ENCODE results near the gene CHD2.
"Not testable (repeated sequence)": the region's sequence is repeated elsewhere in the genome, so short reads cannot be mapped to it uniquely, and the experiment has no call there.

The CHD2 gene

GRCh38 chr15:93059442-93059841 is 159.3 kb downstream of the CHD2 start:
- Histone ChIP-seq H3K9me2 (replicated peaks; ENCODE audit: control insufficient read depth, low read length) (no peaks in the 10 kb centered on the region), H3K4me2 (ENCODE audit: low read length) (no peak overlapping the region), H3K79me2 (ENCODE audit: control insufficient read depth, low read length) (no peaks in the 10 kb centered on the region), H3K36me3 (ENCODE audit: control insufficient read depth, low read length) (no peaks in the 10 kb centered on the region), H3K4me3 (ENCODE audit: low read length) (no peak overlapping the region), H4K20me1 (ENCODE audit: control insufficient read depth, insufficient read depth, low read depth, low read length) (no peaks in the 10 kb centered on the region), H3K9me3 (ENCODE audit: control insufficient read depth, insufficient read depth, low read length) (no peaks in the 10 kb centered on the region), H3K27ac (ENCODE audit: low read depth, low read length) (no peak overlapping the region), H3K27me3 (ENCODE audit: control insufficient read depth, low read length) (peaks cover 3% of the 10 kb centered on the region; the same call in 1 of the 2 replicates), H3K4me1 (ENCODE audit: control insufficient read depth, low read length) (no peaks in the 10 kb centered on the region), H3F3A (ENCODE audit: control insufficient read depth, insufficient read depth) (no peaks in the 10 kb centered on the region)
- TF ChIP-seq CTCF (IDR thresholded peaks at IDR 0.05; ENCODE audit: low read depth, low read length, poor library complexity, severe bottlenecking): no peak
- no peak for TF ChIP-seq EZH2phosphoT487 (IDR thresholded peaks at IDR 0.05; ENCODE audit: borderline replicate concordance, low read length)

- no peak overlapping the region for H3K4me2 ChIP-seq (ENCODE audit: low read length)
- no peak overlapping the region for H3K27ac ChIP-seq (ENCODE audit: low read depth, low read length)
- TF ChIP-seq CTCF (IDR thresholded peaks at IDR 0.05; ENCODE audit: low read depth, low read length, poor library complexity, severe bottlenecking): no peak
- TF ChIP-seq EZH2phosphoT487 (IDR thresholded peaks at IDR 0.05; ENCODE audit: borderline replicate concordance, low read length): no peak
- no peaks in the 10 kb centered on the region for H3K9me2 ChIP-seq (replicated peaks; ENCODE audit: control insufficient read depth, low read length)
- H3F3A ChIP-seq (ENCODE audit: control insufficient read depth, insufficient read depth): no peaks in the 10 kb centered on the region
- no peaks in the 10 kb centered on the region for H3K4me1 ChIP-seq (ENCODE audit: control insufficient read depth, low read length)
- no peaks in the 10 kb centered on the region for H3K9me3 ChIP-seq (ENCODE audit: control insufficient read depth, insufficient read depth, low read length)
- H3K79me2 ChIP-seq (ENCODE audit: control insufficient read depth, low read length): no peaks in the 10 kb centered on the region
- peaks cover 4% of the 10 kb centered on the region; the same call in 1 of the 2 replicates for H3K27me3 ChIP-seq (ENCODE audit: control insufficient read depth, low read length)
- H3K36me3 ChIP-seq (ENCODE audit: control insufficient read depth, low read length): no peaks in the 10 kb centered on the region
- no peaks in the 10 kb centered on the region for H4K20me1 ChIP-seq (ENCODE audit: control insufficient read depth, insufficient read depth, low read depth, low read length)
- no peak overlapping the region for H3K4me3 ChIP-seq (ENCODE audit: low read length)
Observed at GRCh38 chr15:93060336-93061248, 160.5 kb downstream of the CHD2 start.

GRCh38 chr15:93062628-93063261 is 162.6 kb downstream of the CHD2 start:
- H3K9me2 ChIP-seq (replicated peaks; ENCODE audit: control insufficient read depth, low read length); H3K9me3 ChIP-seq (ENCODE audit: control insufficient read depth, insufficient read depth, low read length); H3K79me2 ChIP-seq (ENCODE audit: control insufficient read depth, low read length); H3K36me3 ChIP-seq (ENCODE audit: control insufficient read depth, low read length); H3F3A ChIP-seq (ENCODE audit: control insufficient read depth, insufficient read depth); H3K27ac ChIP-seq (ENCODE audit: low read depth, low read length); H3K4me1 ChIP-seq (ENCODE audit: control insufficient read depth, low read length); H3K4me2 ChIP-seq (ENCODE audit: low read length); H3K4me3 ChIP-seq (ENCODE audit: low read length); H4K20me1 ChIP-seq (ENCODE audit: control insufficient read depth, insufficient read depth, low read depth, low read length); H3K27me3 ChIP-seq (ENCODE audit: control insufficient read depth, low read length): not testable (repeated sequence)

- Histone ChIP-seq H3K9me2 (replicated peaks; ENCODE audit: control insufficient read depth, low read length) (no peaks in the 10 kb centered on the region), H3K79me2 (ENCODE audit: control insufficient read depth, low read length) (no peaks in the 10 kb centered on the region), H4K20me1 (ENCODE audit: control insufficient read depth, insufficient read depth, low read depth, low read length) (no peaks in the 10 kb centered on the region), H3K27ac (ENCODE audit: low read depth, low read length) (no peak overlapping the region), H3K9me3 (ENCODE audit: control insufficient read depth, insufficient read depth, low read length) (no peaks in the 10 kb centered on the region), H3K4me3 (ENCODE audit: low read length) (no peak overlapping the region), H3K4me1 (ENCODE audit: control insufficient read depth, low read length) (no peaks in the 10 kb centered on the region), H3K36me3 (ENCODE audit: control insufficient read depth, low read length) (no peaks in the 10 kb centered on the region), H3K27me3 (ENCODE audit: control insufficient read depth, low read length) (peaks cover 4% of the 10 kb centered on the region; the same call in 1 of the 2 replicates), H3F3A (ENCODE audit: control insufficient read depth, insufficient read depth) (no peaks in the 10 kb centered on the region), H3K4me2 (ENCODE audit: low read length) (no peak overlapping the region)
- TF ChIP-seq EZH2phosphoT487 (IDR thresholded peaks at IDR 0.05; ENCODE audit: borderline replicate concordance, low read length): no peak
- TF ChIP-seq CTCF (IDR thresholded peaks at IDR 0.05; ENCODE audit: low read depth, low read length, poor library complexity, severe bottlenecking): no peak
Observed at GRCh38 chr15:93063262-93063671, 163.1 kb downstream of the CHD2 start.
